ENCODE measurements around the gene ITSN1.

Gene ITSN1

GRCh38 chr21:33767960-33768359 is 125.7 kb downstream of the ITSN1 start:
- TF ChIP-seq CSRNP3 (CRISPR knock-in tag; IDR thresholded peaks at IDR 0.05) (no peak), OSR1 (CRISPR knock-in tag; IDR thresholded peaks at IDR 0.05) (no peak), ZNF70 (CRISPR knock-in tag; IDR thresholded peaks at IDR 0.05) (no peak), ARNTL (CRISPR knock-in tag; IDR thresholded peaks at IDR 0.05; ENCODE audit: borderline replicate concordance, low read depth) (no peak), TOX (CRISPR knock-in tag; IDR thresholded peaks at IDR 0.05; ENCODE audit: borderline replicate concordance) (no peak), CREB5 (CRISPR knock-in tag; IDR thresholded peaks at IDR 0.05; ENCODE audit: low read depth) (no peak), RARB (CRISPR knock-in tag; IDR thresholded peaks at IDR 0.05) (no peak), BACH2 (CRISPR knock-in tag; IDR thresholded peaks at IDR 0.05; ENCODE audit: borderline replicate concordance) (no peak), ZFP30 (CRISPR knock-in tag; IDR thresholded peaks at IDR 0.05) (no peak), ZNF8 (CRISPR knock-in tag; IDR thresholded peaks at IDR 0.05) (no peak), POU6F1 (CRISPR knock-in tag; IDR thresholded peaks at IDR 0.05; ENCODE audit: borderline replicate concordance, low read depth) (no peak), SNAI2 (CRISPR knock-in tag; IDR thresholded peaks at IDR 0.05) (no peak), ESRRG (CRISPR knock-in tag; IDR thresholded peaks at IDR 0.05) (no peak), GLIS3 (CRISPR knock-in tag; IDR thresholded peaks at IDR 0.05) (no peak), PPARA (CRISPR knock-in tag; IDR thresholded peaks at IDR 0.05; ENCODE audit: borderline replicate concordance) (no peak), ISL1 (CRISPR knock-in tag; IDR thresholded peaks at IDR 0.05) (no peak), ZFP3 (CRISPR knock-in tag; IDR thresholded peaks at IDR 0.05) (no peak)
- no peak for ATAC-seq

GRCh38 chr21:33769057-33769456 is 126.8 kb downstream of the ITSN1 start:
- no peak for ATAC-seq
- TF ChIP-seq ISL1 (CRISPR knock-in tag; IDR thresholded peaks at IDR 0.05) (peak; percentile 52), ZC3H10 (CRISPR knock-in tag; IDR thresholded peaks at IDR 0.05) (no peak), RARB (CRISPR knock-in tag; IDR thresholded peaks at IDR 0.05) (no peak), ZNF8 (CRISPR knock-in tag; IDR thresholded peaks at IDR 0.05) (no peak)

- TF ChIP-seq PATZ1 (CRISPR knock-in tag; IDR thresholded peaks at IDR 0.05; ENCODE audit: borderline replicate concordance) (no peak), RARB (CRISPR knock-in tag; IDR thresholded peaks at IDR 0.05) (no peak)
- no peak for ATAC-seq
Measured at GRCh38 chr21:33770542-33770941, 128.2 kb downstream of the ITSN1 start.

- TF ChIP-seq CSRNP3 (CRISPR knock-in tag; IDR thresholded peaks at IDR 0.05) (no peak), ZC3H10 (CRISPR knock-in tag; IDR thresholded peaks at IDR 0.05) (no peak), SNAI2 (CRISPR knock-in tag; IDR thresholded peaks at IDR 0.05) (no peak), ARNTL (CRISPR knock-in tag; IDR thresholded peaks at IDR 0.05; ENCODE audit: borderline replicate concordance, low read depth) (no peak), ZFP30 (CRISPR knock-in tag; IDR thresholded peaks at IDR 0.05) (no peak), ZFP3 (CRISPR knock-in tag; IDR thresholded peaks at IDR 0.05) (no peak), GLIS3 (CRISPR knock-in tag; IDR thresholded peaks at IDR 0.05) (no peak), ISL1 (CRISPR knock-in tag; IDR thresholded peaks at IDR 0.05) (no peak), OSR1 (CRISPR knock-in tag; IDR thresholded peaks at IDR 0.05) (no peak), POU6F1 (CRISPR knock-in tag; IDR thresholded peaks at IDR 0.05; ENCODE audit: borderline replicate concordance, low read depth) (no peak), PPARA (CRISPR knock-in tag; IDR thresholded peaks at IDR 0.05; ENCODE audit: borderline replicate concordance) (no peak), ZNF8 (CRISPR knock-in tag; IDR thresholded peaks at IDR 0.05) (no peak), RARB (CRISPR knock-in tag; IDR thresholded peaks at IDR 0.05) (no peak)
- no peak for ATAC-seq
Measured at GRCh38 chr21:33771976-33772375, 129.7 kb downstream of the ITSN1 start.
